Measurements from ENCODE around the gene GJC3. TPM values are rescaled to one million over a fixed set of nuclear protein-coding genes. Genes with fewer than 3 reads are reported as not detected.
A peak's percentile ranks its signal among the peaks of the same experiment; 100 is the strongest.

GJC3 gene
- total RNA-seq, 2 donors from 2014 or later = 0.82 to 1.4 TPM

DNA sequence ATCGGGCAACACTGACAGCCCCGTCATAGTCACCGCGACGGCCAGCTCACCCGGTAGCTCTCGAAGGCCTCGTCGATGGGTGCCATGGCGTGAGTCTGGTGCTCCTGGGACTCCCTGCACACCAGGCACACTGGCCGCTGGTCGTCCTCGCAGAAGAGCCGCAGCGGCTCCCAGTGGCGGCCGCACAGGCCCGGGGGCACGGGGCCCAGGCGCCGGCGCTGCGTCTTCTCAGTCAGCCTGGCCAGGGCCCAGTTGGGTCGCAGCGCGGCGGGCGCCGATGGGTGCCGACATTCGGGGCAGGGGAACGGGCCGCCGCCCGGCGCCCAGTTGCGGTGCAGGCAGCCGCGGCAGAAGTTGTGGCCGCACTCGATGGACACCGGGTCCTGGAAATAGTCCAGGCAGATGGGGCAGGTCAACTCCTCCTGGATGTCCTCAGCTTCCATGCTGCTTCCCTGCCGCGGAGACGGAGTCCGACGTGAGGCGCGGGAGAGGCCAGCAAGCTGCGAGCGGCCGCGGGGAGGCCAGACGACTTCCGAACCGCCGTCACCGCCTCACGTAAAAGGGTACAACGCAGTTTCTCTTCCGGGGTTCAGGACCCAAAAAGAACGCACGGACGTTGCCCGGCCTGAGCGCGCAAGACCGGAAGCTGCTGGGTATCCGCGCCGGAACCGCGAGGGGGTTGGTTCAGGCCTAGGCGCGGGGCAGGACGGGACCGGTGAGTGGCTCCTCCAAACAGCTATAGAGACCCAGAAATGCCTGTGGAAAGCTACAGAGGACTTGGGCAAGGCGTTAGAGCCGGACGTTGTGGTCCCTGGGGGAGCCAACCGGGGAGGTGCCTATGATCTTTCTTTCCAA, 10.2 kb downstream of the GJC3 start, which contains the start of gene TRIM4:
TSS of gene TRIM4 (minus strand) at position 572 of the 855 bp plus-strand sequence. CDS start at position 443, 129 bp downstream.
- peaks cover 16% of the 10 kb centered on the region for H3K9me3 ChIP-seq (ENCODE audit: control insufficient read depth, low read length)
- peak within 1 kb of the TSS; percentile 36 for H3K9ac ChIP-seq (ENCODE audit: extremely low read depth, low read length, poor library complexity, severe bottlenecking)
- Mint-ChIP-seq H3K36me3 (ENCODE audit: low read depth) (peaks cover 16% of the 10 kb centered on the region), H3K9me3 (peaks cover 27% of the 10 kb centered on the region), H3K4me3 (peak within 1 kb of the TSS; percentile 73), H3K4me1 (peaks cover 3% of the 10 kb centered on the region), H3K27ac (peak within 1 kb of the TSS; percentile 52), H3K27me3 (ENCODE audit: insufficient read depth) (peaks cover 7% of the 10 kb centered on the region)
- H3K27me3 ChIP-seq (ENCODE audit: control insufficient read depth, insufficient read depth, low read length, poor library complexity, severe bottlenecking) = peaks cover 12% of the 10 kb centered on the region
- H3K36me3 ChIP-seq (ENCODE audit: control insufficient read depth, insufficient read depth, low read length) = peaks cover 9% of the 10 kb centered on the region
- H3K4me3 ChIP-seq (ENCODE audit: low read length) = peak within 1 kb of the TSS; percentile 85
- peak within 1 kb of the TSS; percentile 36 for H3K27ac ChIP-seq (ENCODE audit: low read depth, low read length)
- DNase-seq = no peak
- no peaks in the 10 kb centered on the region for H3K4me1 ChIP-seq (ENCODE audit: control insufficient read depth, insufficient read depth, low read length)
- TF ChIP-seq, protein P1, sequence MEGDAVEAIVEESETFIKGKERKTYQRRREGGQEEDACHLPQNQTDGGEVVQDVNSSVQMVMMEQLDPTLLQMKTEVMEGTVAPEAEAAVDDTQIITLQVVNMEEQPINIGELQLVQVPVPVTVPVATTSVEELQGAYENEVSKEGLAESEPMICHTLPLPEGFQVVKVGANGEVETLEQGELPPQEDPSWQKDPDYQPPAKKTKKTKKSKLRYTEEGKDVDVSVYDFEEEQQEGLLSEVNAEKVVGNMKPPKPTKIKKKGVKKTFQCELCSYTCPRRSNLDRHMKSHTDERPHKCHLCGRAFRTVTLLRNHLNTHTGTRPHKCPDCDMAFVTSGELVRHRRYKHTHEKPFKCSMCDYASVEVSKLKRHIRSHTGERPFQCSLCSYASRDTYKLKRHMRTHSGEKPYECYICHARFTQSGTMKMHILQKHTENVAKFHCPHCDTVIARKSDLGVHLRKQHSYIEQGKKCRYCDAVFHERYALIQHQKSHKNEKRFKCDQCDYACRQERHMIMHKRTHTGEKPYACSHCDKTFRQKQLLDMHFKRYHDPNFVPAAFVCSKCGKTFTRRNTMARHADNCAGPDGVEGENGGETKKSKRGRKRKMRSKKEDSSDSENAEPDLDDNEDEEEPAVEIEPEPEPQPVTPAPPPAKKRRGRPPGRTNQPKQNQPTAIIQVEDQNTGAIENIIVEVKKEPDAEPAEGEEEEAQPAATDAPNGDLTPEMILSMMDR (conservative IDR thresholded peaks at IDR 0.05) = peak; percentile 44
- 1 to 6% methylated on average over 43 to 81 of the region's 81 CpGs for WGBS, 2 experiments (ENCODE audit: insufficient coverage in 1 of 2, insufficient read length in 1 of 2)

- DNase-seq = no peak
- H3K9me3 Mint-ChIP-seq = no peaks in the 10 kb centered on the region
- no peaks in the 10 kb centered on the region for H3K27me3 Mint-ChIP-seq (ENCODE audit: insufficient read depth)
- H3K36me3 Mint-ChIP-seq (ENCODE audit: low read depth) = peaks cover 22% of the 10 kb centered on the region
- Histone ChIP-seq H3K9me3 (ENCODE audit: control insufficient read depth, low read length) (peaks cover 8% of the 10 kb centered on the region), H3K4me3 (ENCODE audit: low read length) (no peak overlapping the region), H3K27me3 (ENCODE audit: control insufficient read depth, insufficient read depth, low read length, poor library complexity, severe bottlenecking) (no peaks in the 10 kb centered on the region), H3K36me3 (ENCODE audit: control insufficient read depth, insufficient read depth, low read length) (peaks cover 33% of the 10 kb centered on the region), H3K27ac (ENCODE audit: low read depth, low read length) (no peak overlapping the region), H3K9ac (ENCODE audit: extremely low read depth, low read length, poor library complexity, severe bottlenecking) (no peak overlapping the region), H3K4me1 (ENCODE audit: control insufficient read depth, insufficient read depth, low read length) (no peaks in the 10 kb centered on the region)
- H3K4me3 Mint-ChIP-seq = no peak overlapping the region
- H3K4me1 Mint-ChIP-seq = peaks cover 9% of the 10 kb centered on the region
- WGBS, 2 experiments (ENCODE audit: insufficient coverage in 1 of 2, insufficient read length in 1 of 2) = 93 to 100% methylated on average over 1 to 2 of the region's 2 CpGs
- H3K27ac Mint-ChIP-seq = no peak overlapping the region
- TF ChIP-seq, protein P1 (conservative IDR thresholded peaks at IDR 0.05) = no peak
Observed at GRCh38 chr7:99910976-99911375, 18.4 kb downstream of the GJC3 start.

DNA sequence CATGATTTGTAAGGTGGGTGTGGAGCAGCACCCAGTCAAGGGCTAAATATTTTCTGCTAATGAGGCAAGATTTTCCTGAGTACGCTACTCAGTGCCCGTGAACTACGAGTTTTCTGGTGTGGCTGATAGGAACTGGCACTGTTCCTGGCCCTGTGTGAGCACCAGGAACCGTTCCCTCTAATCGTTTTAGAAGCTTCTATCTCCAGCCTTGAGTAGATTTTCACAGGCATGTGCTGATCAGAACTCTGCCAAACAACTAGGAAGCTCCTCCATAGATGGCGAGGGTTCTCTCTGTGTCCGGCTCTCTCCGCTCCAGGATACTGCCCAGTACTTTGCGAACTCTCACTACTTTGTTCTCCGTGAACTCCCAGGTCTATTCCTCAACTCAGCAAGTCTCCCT, 27.8 kb downstream of the GJC3 start:
- H3K4me1 Mint-ChIP-seq = peaks cover under 1% of the 10 kb centered on the region
- WGBS, 2 experiments (ENCODE audit: insufficient coverage in 1 of 2, insufficient read length in 1 of 2) = 96% methylated on average over 10 of the region's 10 CpGs
- H3K27me3 ChIP-seq (ENCODE audit: control insufficient read depth, insufficient read depth, low read length, poor library complexity, severe bottlenecking) = no peaks in the 10 kb centered on the region

More for the DNA sequence above, 27.8 kb downstream of the GJC3 start:
- Mint-ChIP-seq H3K9me3 (no peaks in the 10 kb centered on the region), H3K27ac (no peak overlapping the region), H3K27me3 (ENCODE audit: insufficient read depth) (no peaks in the 10 kb centered on the region), H3K4me3 (no peak overlapping the region), H3K36me3 (ENCODE audit: low read depth) (peaks cover 49% of the 10 kb centered on the region)
- Histone ChIP-seq H3K9me3 (ENCODE audit: control insufficient read depth, low read length) (no peaks in the 10 kb centered on the region), H3K4me1 (ENCODE audit: control insufficient read depth, insufficient read depth, low read length) (no peaks in the 10 kb centered on the region), H3K36me3 (ENCODE audit: control insufficient read depth, insufficient read depth, low read length) (peaks cover 54% of the 10 kb centered on the region), H3K9ac (ENCODE audit: extremely low read depth, low read length, poor library complexity, severe bottlenecking) (no peak overlapping the region), H3K27ac (ENCODE audit: low read depth, low read length) (no peak overlapping the region), H3K4me3 (ENCODE audit: low read length) (no peak overlapping the region)
- DNase-seq = no peak
- TF ChIP-seq, protein P1 (conservative IDR thresholded peaks at IDR 0.05) = no peak
